Upper lobe of right lung (tissue), 1 donor: Measurements from ENCODE around the gene HTR1D. TPM values are rescaled to one million over a fixed set of nuclear protein-coding genes. Genes with fewer than 3 reads are reported as not detected.
"Not testable (repeated sequence)": the region's sequence is repeated elsewhere in the genome, so short reads cannot be mapped to it uniquely, and the experiment has no call there.

Source experiments
- ATAC-seq: fragments of 200-7000 bp; cut with Tn5 transposase; one replicate; pipeline ENCODE4 v1.9.1; 2020; ENCODE audit warnings: mild to moderate bottlenecking, moderate library complexity
- DNase-seq: peaks from one replicate; pipeline ENCODE4 v3.0.0-alpha.2; 2020
- H3K27ac ChIP-seq: fragments of 200-600 bp; one replicate; pipeline ENCODE4 v1.8.0; 2022
- H3K27me3 ChIP-seq: fragments of 200-600 bp; one replicate; pipeline ENCODE4 v1.8.0; 2022; ENCODE audit warnings: mild to moderate bottlenecking
- H3K36me3 ChIP-seq: fragments of 200-600 bp; one replicate; pipeline ENCODE4 v1.8.0; 2022
- H3K4me1 ChIP-seq: fragments of 200-600 bp; one replicate; pipeline ENCODE4 v1.8.0; 2022
- H3K4me3 ChIP-seq: fragments of 200-600 bp; one replicate; pipeline ENCODE4 v1.8.0; 2022; ENCODE audit warnings: mild to moderate bottlenecking
- H3K9me3 ChIP-seq: fragments of 200-600 bp; one replicate; pipeline ENCODE4 v1.8.0; 2022
- CTCF ChIP-seq: fragments of 200-600 bp; IDR thresholded peaks from one replicate; pipeline ENCODE4 v1.8.0; 2022; ENCODE audit warnings: antibody characterized with exemption
- intact Hi-C: fragments of 100-400 bp; cut with DNase I; formaldehyde crosslinking; loops from one replicate; pipeline ENCODE4 v1.11.0; 2022
- total RNA-seq: library from RNA; stranded (reverse); fragmentation: NEBNext Ultra II Directional; extraction: Animal tissue kit (Norgen Biotek cat#: 25700); gene quantifications from one replicate; pipeline ENCODE4 v1.2.1, GENCODE V29; 2021
- donor health status: DM: no; HTN: yes; CAD: no; lungs with severe emphysema.

Gene HTR1D
- total RNA-seq, 1 donor from 2014 or later: 0.93 TPM

- no peaks in the 10 kb centered on the region for H3K4me1 ChIP-seq
- DNase-seq (no peak), ATAC-seq (no peak)
- no peak for TF ChIP-seq CTCF
- H3K27ac ChIP-seq: no peak overlapping the region
- H3K36me3 ChIP-seq: no peaks in the 10 kb centered on the region
- H3K27me3 ChIP-seq: no peaks in the 10 kb centered on the region
- no peaks in the 10 kb centered on the region for H3K9me3 ChIP-seq
- intact Hi-C loops: no loop called here
- H3K4me3 ChIP-seq: no peak overlapping the region
Measured at GRCh38 chr1:23208527-23208926, 8.8 kb downstream of the HTR1D start.

- H3K4me3 ChIP-seq, ATAC-seq, H3K36me3 ChIP-seq, H3K27me3 ChIP-seq, H3K27ac ChIP-seq, H3K9me3 ChIP-seq, H3K4me1 ChIP-seq, intact Hi-C loops, DNase-seq: not testable (repeated sequence)
Measured at GRCh38 chr1:23207733-23208132, 9.6 kb downstream of the HTR1D start.

GRCh38 chr1:23202263-23202749 is 15.0 kb downstream of the HTR1D start:
- no peaks in the 10 kb centered on the region for H3K4me1 ChIP-seq
- H3K36me3 ChIP-seq: no peaks in the 10 kb centered on the region
- TF ChIP-seq CTCF: no peak
- intact Hi-C loops: no loop called here
- no peak overlapping the region for H3K4me3 ChIP-seq
- no peaks in the 10 kb centered on the region for H3K27me3 ChIP-seq
- no peak for ATAC-seq
- no peaks in the 10 kb centered on the region for H3K9me3 ChIP-seq
- H3K27ac ChIP-seq: no peak overlapping the region
- no peak for DNase-seq

- DNase-seq: no peak
- H3K4me3 ChIP-seq: no peak overlapping the region
- intact Hi-C loops: no loop called here
- H3K36me3 ChIP-seq: no peaks in the 10 kb centered on the region
- no peak overlapping the region for H3K27ac ChIP-seq
- TF ChIP-seq CTCF: no peak
- H3K27me3 ChIP-seq: no peaks in the 10 kb centered on the region
- no peaks in the 10 kb centered on the region for H3K9me3 ChIP-seq
- ATAC-seq: no peak
- no peaks in the 10 kb centered on the region for H3K4me1 ChIP-seq
Measured at GRCh38 chr1:23200883-23201282, 16.4 kb downstream of the HTR1D start.

GRCh38 chr1:23198373-23198772 is 18.9 kb downstream of the HTR1D start:
- Histone ChIP-seq H3K9me3 (no peaks in the 10 kb centered on the region), H3K4me1 (no peaks in the 10 kb centered on the region), H3K4me3 (no peak overlapping the region), H3K27ac (no peak overlapping the region), H3K27me3 (no peaks in the 10 kb centered on the region), H3K36me3 (no peaks in the 10 kb centered on the region)
- no peak for ATAC-seq
- no peak for TF ChIP-seq CTCF
- intact Hi-C loops: loop anchor here (10.0 kb wide), 1 partner anchor 224 kb away; the partner anchor contains the start of gene LACTBL1
- DNase-seq: no peak

GRCh38 chr1:23196627-23197328 is 20.5 kb downstream of the HTR1D start:
- DNase-seq (no peak), ATAC-seq (peak; percentile 89)
- H3K4me1 ChIP-seq: no peaks in the 10 kb centered on the region

More at GRCh38 chr1:23196627-23197328, 20.5 kb downstream of the HTR1D start:
- H3K4me3 ChIP-seq: no peak overlapping the region
- H3K36me3 ChIP-seq: no peaks in the 10 kb centered on the region
- H3K27me3 ChIP-seq: no peaks in the 10 kb centered on the region
- intact Hi-C loops: loop anchor here (10.0 kb wide), 1 partner anchor 222 kb away; the partner anchor contains the start of gene LACTBL1
- TF ChIP-seq CTCF: no peak
- no peak overlapping the region for H3K27ac ChIP-seq
- no peaks in the 10 kb centered on the region for H3K9me3 ChIP-seq
